ENCODE measurements around the gene SLC38A5. TPM values are rescaled to one million over a fixed set of nuclear protein-coding genes. Genes with fewer than 3 reads are reported as not detected.

SLC38A5 gene
- total and polyA plus RNA-seq, 2 of the 13 experiments (the other 11 are each of a cell fraction or from before 2014, with no cell fraction given): 46.1 to 73.4 TPM

- TF ChIP-seq, protein P1, sequence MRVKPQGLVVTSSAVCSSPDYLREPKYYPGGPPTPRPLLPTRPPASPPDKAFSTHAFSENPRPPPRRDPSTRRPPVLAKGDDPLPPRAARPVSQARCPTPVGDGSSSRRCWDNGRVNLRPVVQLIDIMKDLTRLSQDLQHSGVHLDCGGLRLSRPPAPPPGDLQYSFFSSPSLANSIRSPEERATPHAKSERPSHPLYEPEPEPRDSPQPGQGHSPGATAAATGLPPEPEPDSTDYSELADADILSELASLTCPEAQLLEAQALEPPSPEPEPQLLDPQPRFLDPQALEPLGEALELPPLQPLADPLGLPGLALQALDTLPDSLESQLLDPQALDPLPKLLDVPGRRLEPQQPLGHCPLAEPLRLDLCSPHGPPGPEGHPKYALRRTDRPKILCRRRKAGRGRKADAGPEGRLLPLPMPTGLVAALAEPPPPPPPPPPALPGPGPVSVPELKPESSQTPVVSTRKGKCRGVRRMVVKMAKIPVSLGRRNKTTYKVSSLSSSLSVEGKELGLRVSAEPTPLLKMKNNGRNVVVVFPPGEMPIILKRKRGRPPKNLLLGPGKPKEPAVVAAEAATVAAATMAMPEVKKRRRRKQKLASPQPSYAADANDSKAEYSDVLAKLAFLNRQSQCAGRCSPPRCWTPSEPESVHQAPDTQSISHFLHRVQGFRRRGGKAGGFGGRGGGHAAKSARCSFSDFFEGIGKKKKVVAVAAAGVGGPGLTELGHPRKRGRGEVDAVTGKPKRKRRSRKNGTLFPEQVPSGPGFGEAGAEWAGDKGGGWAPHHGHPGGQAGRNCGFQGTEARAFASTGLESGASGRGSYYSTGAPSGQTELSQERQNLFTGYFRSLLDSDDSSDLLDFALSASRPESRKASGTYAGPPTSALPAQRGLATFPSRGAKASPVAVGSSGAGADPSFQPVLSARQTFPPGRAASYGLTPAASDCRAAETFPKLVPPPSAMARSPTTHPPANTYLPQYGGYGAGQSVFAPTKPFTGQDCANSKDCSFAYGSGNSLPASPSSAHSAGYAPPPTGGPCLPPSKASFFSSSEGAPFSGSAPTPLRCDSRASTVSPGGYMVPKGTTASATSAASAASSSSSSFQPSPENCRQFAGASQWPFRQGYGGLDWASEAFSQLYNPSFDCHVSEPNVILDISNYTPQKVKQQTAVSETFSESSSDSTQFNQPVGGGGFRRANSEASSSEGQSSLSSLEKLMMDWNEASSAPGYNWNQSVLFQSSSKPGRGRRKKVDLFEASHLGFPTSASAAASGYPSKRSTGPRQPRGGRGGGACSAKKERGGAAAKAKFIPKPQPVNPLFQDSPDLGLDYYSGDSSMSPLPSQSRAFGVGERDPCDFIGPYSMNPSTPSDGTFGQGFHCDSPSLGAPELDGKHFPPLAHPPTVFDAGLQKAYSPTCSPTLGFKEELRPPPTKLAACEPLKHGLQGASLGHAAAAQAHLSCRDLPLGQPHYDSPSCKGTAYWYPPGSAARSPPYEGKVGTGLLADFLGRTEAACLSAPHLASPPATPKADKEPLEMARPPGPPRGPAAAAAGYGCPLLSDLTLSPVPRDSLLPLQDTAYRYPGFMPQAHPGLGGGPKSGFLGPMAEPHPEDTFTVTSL (CRISPR knock-in tag; IDR thresholded peaks at IDR 0.05; ENCODE audit: borderline replicate concordance): no peak
- TF ChIP-seq ZFP91 (CRISPR knock-in tag; IDR thresholded peaks at IDR 0.05; ENCODE audit: borderline replicate concordance) (no peak), ZNF768 (CRISPR knock-in tag; IDR thresholded peaks at IDR 0.05) (no peak), ZNF749 (CRISPR knock-in tag; IDR thresholded peaks at IDR 0.05; ENCODE audit: borderline replicate concordance) (no peak), ZNF501 (CRISPR knock-in tag; IDR thresholded peaks at IDR 0.05) (no peak), ZNF552 (CRISPR knock-in tag; IDR thresholded peaks at IDR 0.05; ENCODE audit: borderline replicate concordance) (no peak), SALL1 (CRISPR knock-in tag; IDR thresholded peaks at IDR 0.05) (0 out of 2 replicates have a peak, but pooled peaks have one; percentile 9), ZNF180 (CRISPR knock-in tag; IDR thresholded peaks at IDR 0.05; ENCODE audit: borderline replicate concordance, low read depth) (no peak), MTA1 (CRISPR knock-in tag; IDR thresholded peaks at IDR 0.05; ENCODE audit: borderline replicate concordance) (0 out of 2 replicates have a peak, but pooled peaks have one; percentile 25), ATF7-NPFF (CRISPR knock-in tag; IDR thresholded peaks at IDR 0.05; ENCODE audit: low read depth) (no peak), SRY (CRISPR knock-in tag; IDR thresholded peaks at IDR 0.05) (no peak), AKNA (CRISPR knock-in tag; IDR thresholded peaks at IDR 0.05; ENCODE audit: borderline replicate concordance) (no peak), MED1 (CRISPR knock-in tag; IDR thresholded peaks at IDR 0.05) (no peak), SPEN (CRISPR knock-in tag; IDR thresholded peaks at IDR 0.05; ENCODE audit: low read depth) (no peak), ATAD3A (CRISPR knock-in tag; IDR thresholded peaks at IDR 0.05) (no peak), POLR2G (IDR thresholded peaks at IDR 0.05; ENCODE audit: low read depth, low read length) (peak; percentile 60)
- TF ChIP-seq, protein P2, sequence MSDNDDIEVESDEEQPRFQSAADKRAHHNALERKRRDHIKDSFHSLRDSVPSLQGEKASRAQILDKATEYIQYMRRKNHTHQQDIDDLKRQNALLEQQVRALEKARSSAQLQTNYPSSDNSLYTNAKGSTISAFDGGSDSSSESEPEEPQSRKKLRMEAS (IDR thresholded peaks at IDR 0.05): peak; percentile 75
Measured at GRCh38 chrX:48470110-48470832, at the start of gene SLC38A5 (continued).

All from HepG2 (cell line).